SH-SY5Y (cell line): ENCODE data around the gene STX2.

Source experiments
- GATA2 ChIP-seq: IDR thresholded peaks from 2 replicates; pipeline ENCODE4 v1.6.1; 2011; ENCODE audit warnings: mild to moderate bottlenecking, low read depth, low read length
- GATA3 ChIP-seq: IDR thresholded peaks from 2 replicates; pipeline ENCODE4 v1.6.1; 2011; ENCODE audit warnings: low read depth, mild to moderate bottlenecking, low read length, moderate library complexity

GRCh38 chr12:130830246-130830551 lies 8.9 kb downstream of the STX2 start:
- TF ChIP-seq GATA2 = no peak
- TF ChIP-seq GATA3 = no peak
